Fibroblast of lung (primary cell): ENCODE data around the gene BANF2.

Source experiments
- CTCF ChIP-seq, 2 donors: IDR thresholded peaks in 1 of 2; conservative IDR thresholded peaks in 1 of 2; 1 replicate in 1 of 2; 2 replicates in 1 of 2; pipeline ENCODE4 v1.5.1; 2011 to 2012; ENCODE audit warnings: low read length in 2 of 2, control low read depth in 1 of 2, inconsistent platforms in 1 of 2, low read depth in 1 of 2, mild to moderate bottlenecking in 1 of 2
- EZH2 ChIP-seq: IDR thresholded peaks from 2 replicates; pipeline ENCODE4 v1.5.1; 2012; ENCODE audit warnings: low read length, control low read depth, mild to moderate bottlenecking; ENCODE audit errors: missing control alignments

GRCh38 chr20:17657898-17658647 is 41.7 kb upstream of the BANF2 start:
- TF ChIP-seq EZH2 (no peak), CTCF (conservative IDR thresholded peaks at IDR 0.05 in 1 of 2, IDR thresholded peaks at IDR 0.05 in 1 of 2; ENCODE audit: low read depth in 1 of 2, low read length in 2 of 2) (no peak)
